HL-60 (cell line): ENCODE results near the gene KRTAP1-1.
"Not testable (repeated sequence)": the region's sequence is repeated elsewhere in the genome, so short reads cannot be mapped to it uniquely, and the experiment has no call there.

Source experiments
- DNase-seq, 2 experiments: peaks; one replicate each; pipeline ENCODE4 v3.0.0-alpha.2; 2010 to 2020; ENCODE audit warnings: low read depth in 1 of 2, low spot score in 1 of 2
- H3K27ac ChIP-seq: fragments of 250-450 bp; sonication (Bioruptor Pico); replicated peaks from 2 replicates; pipeline ENCODE4 v1.5.1; 2020; ENCODE audit warnings: mild to moderate bottlenecking, moderate library complexity
- H3K27me3 ChIP-seq: fragments of 250-450 bp; sonication (Bioruptor Pico); 2 replicates; pipeline ENCODE4 v1.5.1; 2021; ENCODE audit warnings: mild to moderate bottlenecking, moderate library complexity; ENCODE audit not compliant: insufficient read depth, poor library complexity, severe bottlenecking
- H3K4me3 ChIP-seq: replicated peaks from 2 replicates; pipeline ENCODE4 v1.5.1; 2011; ENCODE audit warnings: mild to moderate bottlenecking, control low read depth, low read length; ENCODE audit not compliant: insufficient read depth
- CTCF ChIP-seq: IDR thresholded peaks from one replicate; pipeline ENCODE4 v1.5.1; 2011; ENCODE audit warnings: low read length, control low read depth, inconsistent platforms; ENCODE audit not compliant: insufficient read depth
- GABPA ChIP-seq: IDR thresholded peaks from 2 replicates; pipeline ENCODE4 v1.6.1; 2012; ENCODE audit warnings: low read depth
- POLR2AphosphoS5 ChIP-seq: IDR thresholded peaks from 2 replicates; pipeline ENCODE4 v1.6.1; 2012; ENCODE audit warnings: low read depth
- REST ChIP-seq: IDR thresholded peaks from 2 replicates; pipeline ENCODE4 v1.6.1; 2012; ENCODE audit warnings: low read depth; ENCODE audit not compliant: insufficient replicate concordance
- SPI1 ChIP-seq: IDR thresholded peaks from 2 replicates; pipeline ENCODE4 v1.6.1; 2012; ENCODE audit warnings: low read depth, mild to moderate bottlenecking, borderline replicate concordance
- long read RNA-seq: library from polyadenylated mRNA; unstranded; transcript quantifications from one replicate; pipeline ENCODE4 v2.0.0, GENCODE V29; 2020

The KRTAP1-1 gene
- long read RNA-seq = 0 reads

- DNase-seq, H3K27ac ChIP-seq, H3K4me3 ChIP-seq, H3K27me3 ChIP-seq: not testable (repeated sequence)
These were observed at the start of gene KRTAP1-1 for GRCh38 chr17:41040783-41041571. KRTAP1-1 (minus strand) TSS chr17:41041450; CDS start chr17:41041397, 53 bp downstream.

- peak; percentile 3; the same call in 1 of the 2 replicates for TF ChIP-seq SPI1
- peak in 1 of 2 experiments; percentile 13 for DNase-seq
- not testable (repeated sequence) for H3K27ac ChIP-seq, H3K4me3 ChIP-seq, H3K27me3 ChIP-seq
These were observed 47.6 kb upstream of the KRTAP1-1 start for GRCh38 chr17:41088760-41089352.

GRCh38 chr17:41084100-41084856, 43.0 kb upstream of the KRTAP1-1 start, which contains the start of gene KRTAP4-7:
KRTAP4-7 (plus strand) TSS chr17:41084150; CDS start chr17:41084207, 57 bp downstream.
- H3K4me3 ChIP-seq, H3K27me3 ChIP-seq, DNase-seq, H3K27ac ChIP-seq: not testable (repeated sequence)

GRCh38 chr17:41083427-41083826, 42.2 kb upstream of the KRTAP1-1 start:
- H3K4me3 ChIP-seq, DNase-seq, H3K27me3 ChIP-seq, H3K27ac ChIP-seq: not testable (repeated sequence)

GRCh38 chr17:41082626-41083025, 41.4 kb upstream of the KRTAP1-1 start:
- DNase-seq = no peak
- Histone ChIP-seq H3K4me3 (no peak overlapping the region), H3K27ac (no peak overlapping the region), H3K27me3 (no peaks in the 10 kb centered on the region)
- TF ChIP-seq POLR2AphosphoS5 (no peak), GABPA (no peak), CTCF (no peak), REST (no peak), SPI1 (no peak)

GRCh38 chr17:41076788-41077187, 35.5 kb upstream of the KRTAP1-1 start:
- H3K4me3 ChIP-seq = no peak overlapping the region
- no peak overlapping the region for H3K27ac ChIP-seq
- no peaks in the 10 kb centered on the region for H3K27me3 ChIP-seq
- no peak for DNase-seq
- no peak for TF ChIP-seq CTCF
